Measurements from ENCODE around the gene KCNQ1.

- TF ChIP-seq GATA2 (IDR thresholded peaks at IDR 0.05; ENCODE audit: low read depth, low read length) (no peak), GATA3 (IDR thresholded peaks at IDR 0.05; ENCODE audit: low read depth, low read length) (no peak)
Measured at GRCh38 chr11:2649848-2650247, 205.0 kb downstream of the KCNQ1 start.
